Astrocyte of the spinal cord (primary cell): Measurements from ENCODE around the gene TMEM63B.

Experiments used
- DNase-seq: peaks from one replicate; pipeline ENCODE4 v3.0.0; 2011; ENCODE audit warnings: low read depth, low spot score
- H3K4me3 ChIP-seq: 2 replicates; pipeline ENCODE4 v1.5.1; 2011; ENCODE audit warnings: low read depth, mild to moderate bottlenecking, low read length, moderate library complexity
- CTCF ChIP-seq: IDR thresholded peaks from 2 replicates; pipeline ENCODE4 v1.5.1; 2012; ENCODE audit warnings: low read depth, mild to moderate bottlenecking, low read length, inconsistent platforms
- in situ Hi-C: cut with HindIII; loops from 2 replicates; pipeline ENCODE4 v1.10.0; 2017; ENCODE audit warnings: low sequenced_read_pairs

TMEM63B gene

GRCh38 chr6:44133003-44133931, 5.9 kb downstream of the TMEM63B start:
- no peak overlapping the region for H3K4me3 ChIP-seq
- TF ChIP-seq CTCF: peak; percentile 9
- peak; percentile 42 for DNase-seq
- in situ Hi-C loops: no loop called here

- no peak overlapping the region for H3K4me3 ChIP-seq
- DNase-seq: no peak
- no peak for TF ChIP-seq CTCF
- in situ Hi-C loops: no loop called here
These were observed 6.8 kb downstream of the TMEM63B start for GRCh38 chr6:44133981-44134711.

GRCh38 chr6:44135173-44135758, 7.9 kb downstream of the TMEM63B start:
- H3K4me3 ChIP-seq: no peak overlapping the region
- in situ Hi-C loops: no loop called here
- no peak for TF ChIP-seq CTCF
- DNase-seq: no peak

GRCh38 chr6:44135875-44136274, 8.5 kb downstream of the TMEM63B start:
- in situ Hi-C loops: no loop called here
- H3K4me3 ChIP-seq: no peak overlapping the region
- no peak for DNase-seq
- no peak for TF ChIP-seq CTCF

- no peak for DNase-seq
- TF ChIP-seq CTCF: no peak
- no peak overlapping the region for H3K4me3 ChIP-seq
- in situ Hi-C loops: no loop called here
These were observed 11.5 kb downstream of the TMEM63B start for GRCh38 chr6:44138717-44139350.

GRCh38 chr6:44139351-44139743, 12.0 kb downstream of the TMEM63B start:
- in situ Hi-C loops: no loop called here
- TF ChIP-seq CTCF: no peak

More at GRCh38 chr6:44139351-44139743, 12.0 kb downstream of the TMEM63B start:
- H3K4me3 ChIP-seq: no peak overlapping the region
- DNase-seq: no peak
